HepG2 (cell line): Measurements from ENCODE around the gene DEDD2. TPM values are rescaled to one million over a fixed set of nuclear protein-coding genes. Genes with fewer than 3 reads are reported as not detected.

ENCODE experiments used
- CREB1 ChIP-seq, 2 experiments: fragments of 450-650 bp in 1 of 2; IDR thresholded peaks; 2 replicates each; pipeline ENCODE4 v1.6.1; 2016 to 2017; ENCODE audit warnings: control low read depth in 1 of 2, mild to moderate bottlenecking in 1 of 2, missing compliant biosample characterization in 1 of 2, missing genetic modification characterization in 1 of 2
- KLF6 ChIP-seq: IDR thresholded peaks from 2 replicates; pipeline ENCODE4 v1.8.0; 2016; ENCODE audit warnings: missing biosample characterization, missing genetic modification reagents
- MAFG ChIP-seq: sonication (generic); formaldehyde crosslinking; IDR thresholded peaks from 2 replicates; pipeline ENCODE4 v1.5.1; 2020; ENCODE audit warnings: mild to moderate bottlenecking, missing genetic modification reagents
- PAXIP1 ChIP-seq: sonication (generic); formaldehyde crosslinking; conservative IDR thresholded peaks from 2 replicates; pipeline ENCODE4 v1.4.0; 2020; ENCODE audit warnings: mild to moderate bottlenecking, missing genetic modification reagents, moderate library complexity
- POLR2AphosphoS2 ChIP-seq: IDR thresholded peaks from 2 replicates; pipeline ENCODE4 v1.6.1; 2011; ENCODE audit warnings: low read depth, low read length, improper control_type of control experiment
- RNF219 ChIP-seq: sonication (generic); formaldehyde crosslinking; IDR thresholded peaks from 2 replicates; pipeline ENCODE4 v1.5.0; 2020; ENCODE audit warnings: mild to moderate bottlenecking, missing genetic modification reagents
- SETDB1 ChIP-seq: sonication (generic); formaldehyde crosslinking; IDR thresholded peaks from 2 replicates; pipeline ENCODE4 v1.5.1; 2020; ENCODE audit warnings: missing genetic modification reagents, mild to moderate bottlenecking, borderline replicate concordance
- SP2 ChIP-seq: sonication (generic); formaldehyde crosslinking; IDR thresholded peaks from 2 replicates; pipeline ENCODE4 v1.5.1; 2020; ENCODE audit warnings: mild to moderate bottlenecking, missing genetic modification reagents
- ZFP62 ChIP-seq: sonication (generic); formaldehyde crosslinking; IDR thresholded peaks from 2 replicates; pipeline ENCODE4 v1.4.0; 2020; ENCODE audit warnings: missing genetic modification reagents
- ZFX ChIP-seq: sonication (generic); formaldehyde crosslinking; IDR thresholded peaks from 2 replicates; pipeline ENCODE4 v1.4.0; 2020; ENCODE audit warnings: mild to moderate bottlenecking, low read depth, missing genetic modification reagents, moderate library complexity
- ZNF232 ChIP-seq: sonication (generic); formaldehyde crosslinking; IDR thresholded peaks from 2 replicates; pipeline ENCODE4 v1.4.0; 2020; ENCODE audit warnings: missing genetic modification reagents, borderline replicate concordance
- ZNF580 ChIP-seq: IDR thresholded peaks from 2 replicates; pipeline ENCODE4 v1.6.1; 2016; ENCODE audit warnings: low read depth, borderline replicate concordance
- ZNF766 ChIP-seq: sonication (generic); formaldehyde crosslinking; IDR thresholded peaks from 2 replicates; pipeline ENCODE4 v1.5.0; 2020; ENCODE audit warnings: missing genetic modification reagents, borderline replicate concordance
- polyA plus RNA-seq, 8 experiments: library from polyadenylated mRNA; depleted of rRNA in 3 of 8; stranded (reverse) in 7 of 8; unstranded in 1 of 8; fragments of >200 nt; fragmentation: Illumina TruSeq in 4 of 8; extraction: Trizol in 4 of 8; gene quantifications; 2 replicates each; pipeline versions ENCODE4 v1.2.1 to v1.2.3, GENCODE V29; 2011 to 2016; ENCODE audit warnings: low read depth in 4 of 8, missing spikeins in 1 of 8, mixed read lengths in 1 of 8; ENCODE audit not compliant: insufficient read depth in 1 of 8
- total RNA-seq, 5 experiments: library from RNA; depleted of rRNA; stranded (reverse); fragments of >200 nt; fragmentation: Illumina TruSeq; extraction: Trizol; gene quantifications; 2 replicates each; pipeline ENCODE4 v1.2.3, GENCODE V29; 2016; ENCODE audit warnings: low read depth in 1 of 5
- TF ChIP-seq, protein P1 (sequence below): sonication (generic); formaldehyde crosslinking; IDR thresholded peaks from 2 replicates; pipeline ENCODE4 v1.5.1; 2020; ENCODE audit warnings: missing genetic modification reagents, mild to moderate bottlenecking, borderline replicate concordance
- TF ChIP-seq, protein P2 (sequence below): sonication (generic); formaldehyde crosslinking; IDR thresholded peaks from 2 replicates; pipeline ENCODE4 v1.4.0; 2020; ENCODE audit warnings: missing genetic modification reagents
- TF ChIP-seq, protein P3 (sequence below): sonication (generic); formaldehyde crosslinking; IDR thresholded peaks from 2 replicates; pipeline ENCODE4 v1.9.0; 2022; ENCODE audit warnings: missing genetic modification reagents, mild to moderate bottlenecking, borderline replicate concordance

Gene DEDD2
- total and polyA plus RNA-seq, 2 of the 13 experiments (the other 11 are each of a cell fraction or from before 2014, with no cell fraction given) = 19.2 to 24.7 TPM

DNA sequence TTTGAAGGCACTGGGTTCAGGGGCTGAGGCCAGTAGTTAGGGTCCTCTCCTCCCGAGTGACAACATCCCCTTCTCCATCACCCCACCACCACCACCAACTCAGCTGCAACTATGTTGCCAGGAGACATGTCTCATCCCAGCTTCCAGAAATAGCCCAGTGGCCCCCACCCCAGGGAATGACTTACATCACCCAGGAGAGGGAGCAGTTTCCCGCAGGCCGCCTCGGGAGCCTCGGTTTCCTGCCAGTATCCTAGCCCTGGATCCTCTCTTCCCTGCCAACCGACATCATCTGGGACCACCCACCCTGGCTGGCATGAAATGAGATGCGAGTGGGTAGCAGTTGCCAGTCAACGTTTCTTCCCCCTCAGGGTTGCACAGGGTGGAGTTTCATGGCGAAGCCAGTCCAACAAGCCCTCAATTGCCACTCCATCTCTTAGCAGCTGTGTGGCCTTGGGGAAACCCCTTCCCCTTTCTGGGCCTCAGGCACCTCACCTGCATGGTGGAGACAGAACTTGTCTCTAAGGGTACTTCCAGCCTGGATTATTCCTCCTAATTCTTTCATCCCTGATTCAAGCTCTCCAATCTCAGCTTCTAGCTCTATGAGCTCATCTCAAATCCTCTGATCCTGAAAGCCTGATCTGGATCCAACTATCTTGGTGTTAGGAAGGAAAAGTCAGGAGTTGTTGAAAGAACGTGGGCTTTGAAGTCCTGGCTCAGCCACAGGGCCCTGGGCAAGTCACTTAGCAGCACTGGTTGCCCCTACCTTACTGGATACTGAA lies 28.9 kb upstream of the DEDD2 start (continued):
- TF ChIP-seq CREB1 (IDR thresholded peaks at IDR 0.05) (no peak), CREB1 (CRISPR knock-in tag; IDR thresholded peaks at IDR 0.05) (no peak), ZFP62 (CRISPR knock-in tag) (no peak), ZNF766 (CRISPR knock-in tag) (no peak), SP2 (CRISPR knock-in tag) (0 out of 2 replicates have a peak, but pooled peaks have one; percentile 22), ZNF580 (CRISPR knock-in tag) (no peak), KLF6 (CRISPR knock-in tag) (no peak), MAFG (CRISPR knock-in tag) (no peak), SETDB1 (CRISPR knock-in tag) (no peak), RNF219 (peak; percentile 17; the same call in 1 of the 2 replicates), ZFX (no peak; the same call in 1 of the 2 replicates), ZNF232 (no peak), PAXIP1 (CRISPR knock-in tag) (no peak), POLR2AphosphoS2 (0 out of 2 replicates have a peak, but pooled peaks have one; percentile 29)
- TF ChIP-seq, protein P1, sequence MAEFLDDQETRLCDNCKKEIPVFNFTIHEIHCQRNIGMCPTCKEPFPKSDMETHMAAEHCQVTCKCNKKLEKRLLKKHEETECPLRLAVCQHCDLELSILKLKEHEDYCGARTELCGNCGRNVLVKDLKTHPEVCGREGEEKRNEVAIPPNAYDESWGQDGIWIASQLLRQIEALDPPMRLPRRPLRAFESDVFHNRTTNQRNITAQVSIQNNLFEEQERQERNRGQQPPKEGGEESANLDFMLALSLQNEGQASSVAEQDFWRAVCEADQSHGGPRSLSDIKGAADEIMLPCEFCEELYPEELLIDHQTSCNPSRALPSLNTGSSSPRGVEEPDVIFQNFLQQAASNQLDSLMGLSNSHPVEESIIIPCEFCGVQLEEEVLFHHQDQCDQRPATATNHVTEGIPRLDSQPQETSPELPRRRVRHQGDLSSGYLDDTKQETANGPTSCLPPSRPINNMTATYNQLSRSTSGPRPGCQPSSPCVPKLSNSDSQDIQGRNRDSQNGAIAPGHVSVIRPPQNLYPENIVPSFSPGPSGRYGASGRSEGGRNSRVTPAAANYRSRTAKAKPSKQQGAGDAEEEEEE (CRISPR knock-in tag) = no peak
- TF ChIP-seq, protein P2, sequence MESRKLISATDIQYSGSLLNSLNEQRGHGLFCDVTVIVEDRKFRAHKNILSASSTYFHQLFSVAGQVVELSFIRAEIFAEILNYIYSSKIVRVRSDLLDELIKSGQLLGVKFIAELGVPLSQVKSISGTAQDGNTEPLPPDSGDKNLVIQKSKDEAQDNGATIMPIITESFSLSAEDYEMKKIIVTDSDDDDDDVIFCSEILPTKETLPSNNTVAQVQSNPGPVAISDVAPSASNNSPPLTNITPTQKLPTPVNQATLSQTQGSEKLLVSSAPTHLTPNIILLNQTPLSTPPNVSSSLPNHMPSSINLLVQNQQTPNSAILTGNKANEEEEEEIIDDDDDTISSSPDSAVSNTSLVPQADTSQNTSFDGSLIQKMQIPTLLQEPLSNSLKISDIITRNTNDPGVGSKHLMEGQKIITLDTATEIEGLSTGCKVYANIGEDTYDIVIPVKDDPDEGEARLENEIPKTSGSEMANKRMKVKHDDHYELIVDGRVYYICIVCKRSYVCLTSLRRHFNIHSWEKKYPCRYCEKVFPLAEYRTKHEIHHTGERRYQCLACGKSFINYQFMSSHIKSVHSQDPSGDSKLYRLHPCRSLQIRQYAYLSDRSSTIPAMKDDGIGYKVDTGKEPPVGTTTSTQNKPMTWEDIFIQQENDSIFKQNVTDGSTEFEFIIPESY (CRISPR knock-in tag) = no peak
- TF ChIP-seq, protein P3, sequence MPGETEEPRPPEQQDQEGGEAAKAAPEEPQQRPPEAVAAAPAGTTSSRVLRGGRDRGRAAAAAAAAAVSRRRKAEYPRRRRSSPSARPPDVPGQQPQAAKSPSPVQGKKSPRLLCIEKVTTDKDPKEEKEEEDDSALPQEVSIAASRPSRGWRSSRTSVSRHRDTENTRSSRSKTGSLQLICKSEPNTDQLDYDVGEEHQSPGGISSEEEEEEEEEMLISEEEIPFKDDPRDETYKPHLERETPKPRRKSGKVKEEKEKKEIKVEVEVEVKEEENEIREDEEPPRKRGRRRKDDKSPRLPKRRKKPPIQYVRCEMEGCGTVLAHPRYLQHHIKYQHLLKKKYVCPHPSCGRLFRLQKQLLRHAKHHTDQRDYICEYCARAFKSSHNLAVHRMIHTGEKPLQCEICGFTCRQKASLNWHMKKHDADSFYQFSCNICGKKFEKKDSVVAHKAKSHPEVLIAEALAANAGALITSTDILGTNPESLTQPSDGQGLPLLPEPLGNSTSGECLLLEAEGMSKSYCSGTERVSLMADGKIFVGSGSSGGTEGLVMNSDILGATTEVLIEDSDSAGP (CRISPR knock-in tag) = peak; percentile 56; the same call in 1 of the 2 replicates
